Measurements from ENCODE around the gene FHL3.

DNA sequence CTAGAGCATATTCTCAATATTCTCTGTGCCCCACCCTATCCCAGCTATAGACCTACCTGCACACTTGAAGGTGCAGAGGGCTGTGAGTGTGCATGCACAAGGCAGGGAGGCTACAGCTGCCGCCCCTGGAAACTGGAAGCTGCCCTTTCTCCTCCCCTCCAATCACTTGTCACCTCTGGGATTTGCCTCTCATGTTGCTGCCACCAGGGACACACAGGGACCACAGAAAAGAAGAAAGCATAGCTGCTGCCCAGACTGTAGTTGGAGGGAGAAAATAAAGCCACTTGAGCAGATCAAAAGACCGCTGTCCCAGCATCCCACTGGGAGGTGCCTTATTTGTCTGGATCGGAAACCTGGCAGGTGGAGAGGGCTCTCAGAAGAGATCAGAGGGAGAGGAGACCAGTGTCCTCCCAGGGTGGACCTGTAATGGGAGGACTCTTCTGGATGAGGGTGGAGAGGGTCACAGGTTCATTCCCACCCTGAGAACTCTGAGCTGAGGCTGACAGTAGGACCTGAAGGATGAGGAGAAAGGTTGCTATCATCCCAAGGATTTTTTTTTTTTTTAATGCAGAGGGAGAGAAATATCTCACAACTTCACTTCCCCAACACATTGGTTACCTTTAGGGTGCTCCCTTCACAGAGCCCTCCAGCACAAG is 50.9 kb downstream of the FHL3 start:
- TF ChIP-seq POLR2A (IDR thresholded peaks at IDR 0.05), result no peak
- TF ChIP-seq, protein P1, sequence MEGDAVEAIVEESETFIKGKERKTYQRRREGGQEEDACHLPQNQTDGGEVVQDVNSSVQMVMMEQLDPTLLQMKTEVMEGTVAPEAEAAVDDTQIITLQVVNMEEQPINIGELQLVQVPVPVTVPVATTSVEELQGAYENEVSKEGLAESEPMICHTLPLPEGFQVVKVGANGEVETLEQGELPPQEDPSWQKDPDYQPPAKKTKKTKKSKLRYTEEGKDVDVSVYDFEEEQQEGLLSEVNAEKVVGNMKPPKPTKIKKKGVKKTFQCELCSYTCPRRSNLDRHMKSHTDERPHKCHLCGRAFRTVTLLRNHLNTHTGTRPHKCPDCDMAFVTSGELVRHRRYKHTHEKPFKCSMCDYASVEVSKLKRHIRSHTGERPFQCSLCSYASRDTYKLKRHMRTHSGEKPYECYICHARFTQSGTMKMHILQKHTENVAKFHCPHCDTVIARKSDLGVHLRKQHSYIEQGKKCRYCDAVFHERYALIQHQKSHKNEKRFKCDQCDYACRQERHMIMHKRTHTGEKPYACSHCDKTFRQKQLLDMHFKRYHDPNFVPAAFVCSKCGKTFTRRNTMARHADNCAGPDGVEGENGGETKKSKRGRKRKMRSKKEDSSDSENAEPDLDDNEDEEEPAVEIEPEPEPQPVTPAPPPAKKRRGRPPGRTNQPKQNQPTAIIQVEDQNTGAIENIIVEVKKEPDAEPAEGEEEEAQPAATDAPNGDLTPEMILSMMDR (IDR thresholded peaks at IDR 0.05), result no peak

Measured in heart left ventricle (tissue), 13 donors.